Sigmoid colon (tissue), 4 donors: ENCODE measurements around the gene LUC7L3.

Experiments used
- POLR2AphosphoS5 ChIP-seq, 4 donors: sonication (generic); formaldehyde crosslinking; IDR thresholded peaks; one replicate each; pipeline ENCODE4 v1.6.1; 2017; ENCODE audit warnings: antibody characterized with exemption in 4 of 4
- TF ChIP-seq, protein P1 (sequence below), 4 experiments: fragments of 450-650 bp in 3 of 4; fragments of 200-600 bp in 1 of 4; IDR thresholded peaks; one replicate each; pipeline ENCODE4 v1.5.1; 2016 to 2019; ENCODE audit warnings: antibody characterized with exemption in 4 of 4, mild to moderate bottlenecking in 3 of 4, moderate library complexity in 2 of 4

- TF ChIP-seq POLR2AphosphoS5 (IDR thresholded peaks at IDR 0.05): no peak
- TF ChIP-seq, protein P1, sequence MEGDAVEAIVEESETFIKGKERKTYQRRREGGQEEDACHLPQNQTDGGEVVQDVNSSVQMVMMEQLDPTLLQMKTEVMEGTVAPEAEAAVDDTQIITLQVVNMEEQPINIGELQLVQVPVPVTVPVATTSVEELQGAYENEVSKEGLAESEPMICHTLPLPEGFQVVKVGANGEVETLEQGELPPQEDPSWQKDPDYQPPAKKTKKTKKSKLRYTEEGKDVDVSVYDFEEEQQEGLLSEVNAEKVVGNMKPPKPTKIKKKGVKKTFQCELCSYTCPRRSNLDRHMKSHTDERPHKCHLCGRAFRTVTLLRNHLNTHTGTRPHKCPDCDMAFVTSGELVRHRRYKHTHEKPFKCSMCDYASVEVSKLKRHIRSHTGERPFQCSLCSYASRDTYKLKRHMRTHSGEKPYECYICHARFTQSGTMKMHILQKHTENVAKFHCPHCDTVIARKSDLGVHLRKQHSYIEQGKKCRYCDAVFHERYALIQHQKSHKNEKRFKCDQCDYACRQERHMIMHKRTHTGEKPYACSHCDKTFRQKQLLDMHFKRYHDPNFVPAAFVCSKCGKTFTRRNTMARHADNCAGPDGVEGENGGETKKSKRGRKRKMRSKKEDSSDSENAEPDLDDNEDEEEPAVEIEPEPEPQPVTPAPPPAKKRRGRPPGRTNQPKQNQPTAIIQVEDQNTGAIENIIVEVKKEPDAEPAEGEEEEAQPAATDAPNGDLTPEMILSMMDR (IDR thresholded peaks at IDR 0.05): no peak
Measured at GRCh38 chr17:50745631-50746030, 26.2 kb downstream of the LUC7L3 start.
